GM23248 (cell line): ENCODE results near the gene MSX1.

Experiments used
- EZH2 ChIP-seq: fragments of 200-600 bp; sonication (generic); IDR thresholded peaks from 2 replicates; pipeline ENCODE4 v1.6.1; 2018; ENCODE audit warnings: antibody characterized with exemption, mild to moderate bottlenecking; ENCODE audit not compliant: insufficient read depth, poor library complexity, severe bottlenecking
- EZH2phosphoT487 ChIP-seq: fragments of 200-600 bp; sonication (generic); IDR thresholded peaks from 2 replicates; pipeline ENCODE4 v1.6.1; 2018; ENCODE audit warnings: antibody characterized with exemption, moderate library complexity, mild to moderate bottlenecking, low read depth; ENCODE audit not compliant: insufficient read depth

- no peak for TF ChIP-seq EZH2
- no peak for TF ChIP-seq EZH2phosphoT487
Observed at GRCh38 chr4:4875611-4876010, 16.1 kb downstream of the MSX1 start.
